ENCODE measurements around the gene ANKRD2.

GRCh38 chr10:97584060-97584797 is 11.7 kb downstream of the ANKRD2 start, which contains the start of gene HOGA1:
- TF ChIP-seq SIN3A (IDR thresholded peaks at IDR 0.05; ENCODE audit: borderline replicate concordance, insufficient read depth, low read depth, low read length) (no peak), CTCF (IDR thresholded peaks at IDR 0.05) (no peak), REST (IDR thresholded peaks at IDR 0.05; ENCODE audit: insufficient read depth in 1 of 2, low read depth in 2 of 2, low read length in 1 of 2) (no peak), TCF7L2 (IDR thresholded peaks at IDR 0.05; ENCODE audit: low read depth, low read length) (no peak), POLR2AphosphoS5 (IDR thresholded peaks at IDR 0.05; ENCODE audit: low read depth, low read length) (no peak)

Data from Panc1 (cell line).